ENCODE results near the gene INPP4A. TPM values are rescaled to one million over a fixed set of nuclear protein-coding genes. Genes with fewer than 3 reads are reported as not detected.

INPP4A gene
- total RNA-seq, 4 donors from 2014 or later, result 30.2 to 45.1 (median 37.8) TPM

DNA sequence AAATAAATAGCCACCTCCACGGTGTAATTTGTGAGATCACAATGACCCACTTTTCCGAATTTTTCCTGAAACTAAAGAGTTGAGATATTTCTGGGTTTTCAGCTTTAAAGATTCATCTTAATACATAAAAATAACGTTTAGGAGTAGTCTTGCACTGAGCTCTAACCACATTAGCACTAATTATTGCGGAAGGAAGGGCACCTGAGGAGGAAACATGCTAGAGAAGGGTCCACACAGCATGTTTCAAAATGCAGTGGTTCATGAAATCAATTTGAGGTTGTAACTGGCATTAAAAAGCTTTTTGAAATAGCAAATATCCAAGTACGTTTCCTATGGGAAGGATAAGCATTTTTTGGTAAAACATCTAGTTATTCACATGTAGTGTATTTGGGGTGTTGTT, 8.4 kb downstream of the INPP4A start:
- 71 to 81% methylated on average over 5 of the region's 5 CpGs for WGBS, 2 donors (ENCODE audit: low coverage in 1 of 2)
- Histone ChIP-seq H3K36me3 (peaks cover 0 to 9% of the 10 kb centered on the region in 2 donors), H3K9me3 (no peaks in the 10 kb centered on the region), H3K27me3 (no peaks in the 10 kb centered on the region), H3K4me1 (peaks cover 3 to 94% (median 29%) of the 10 kb centered on the region in 3 donors), H3K4me3 (no peak overlapping the region), H3K27ac (no peak overlapping the region)
- no peak for TF ChIP-seq EP300 (IDR thresholded peaks at IDR 0.05)
- TF ChIP-seq POLR2AphosphoS5 (IDR thresholded peaks at IDR 0.05), result no peak
- TF ChIP-seq, protein P1, sequence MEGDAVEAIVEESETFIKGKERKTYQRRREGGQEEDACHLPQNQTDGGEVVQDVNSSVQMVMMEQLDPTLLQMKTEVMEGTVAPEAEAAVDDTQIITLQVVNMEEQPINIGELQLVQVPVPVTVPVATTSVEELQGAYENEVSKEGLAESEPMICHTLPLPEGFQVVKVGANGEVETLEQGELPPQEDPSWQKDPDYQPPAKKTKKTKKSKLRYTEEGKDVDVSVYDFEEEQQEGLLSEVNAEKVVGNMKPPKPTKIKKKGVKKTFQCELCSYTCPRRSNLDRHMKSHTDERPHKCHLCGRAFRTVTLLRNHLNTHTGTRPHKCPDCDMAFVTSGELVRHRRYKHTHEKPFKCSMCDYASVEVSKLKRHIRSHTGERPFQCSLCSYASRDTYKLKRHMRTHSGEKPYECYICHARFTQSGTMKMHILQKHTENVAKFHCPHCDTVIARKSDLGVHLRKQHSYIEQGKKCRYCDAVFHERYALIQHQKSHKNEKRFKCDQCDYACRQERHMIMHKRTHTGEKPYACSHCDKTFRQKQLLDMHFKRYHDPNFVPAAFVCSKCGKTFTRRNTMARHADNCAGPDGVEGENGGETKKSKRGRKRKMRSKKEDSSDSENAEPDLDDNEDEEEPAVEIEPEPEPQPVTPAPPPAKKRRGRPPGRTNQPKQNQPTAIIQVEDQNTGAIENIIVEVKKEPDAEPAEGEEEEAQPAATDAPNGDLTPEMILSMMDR (IDR thresholded peaks at IDR 0.05), result no peak
- no peak for TF ChIP-seq POLR2A (IDR thresholded peaks at IDR 0.05)
- no peak for ATAC-seq

DNA sequence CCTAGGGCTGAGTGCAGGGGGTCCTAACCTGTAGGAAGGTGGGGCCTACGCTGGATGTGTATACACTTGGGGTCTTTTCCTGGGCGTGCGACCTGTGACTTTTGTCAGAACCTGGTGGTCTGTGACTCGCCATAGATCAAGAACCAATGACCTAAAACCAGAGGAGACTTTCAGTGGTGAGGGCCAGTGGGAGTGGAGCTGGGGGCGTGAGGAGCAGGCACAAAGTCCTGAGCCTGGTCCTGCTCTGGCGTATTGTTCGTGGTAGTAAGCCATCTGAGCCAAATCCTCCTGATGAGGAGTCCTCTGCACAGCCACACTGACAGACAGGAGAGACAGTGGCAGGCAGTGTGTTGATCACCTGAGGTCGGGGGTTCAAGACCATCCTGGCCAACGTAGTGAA, 8.9 kb downstream of the INPP4A start:
- WGBS, 2 donors (ENCODE audit: low coverage in 1 of 2), result 100% methylated on average over 2 of the region's 9 CpGs; no CpG with 5 or more reads in 1 of the 2 donors
- peaks cover 3 to 95% (median 29%) of the 10 kb centered on the region in 3 donors for H3K4me1 ChIP-seq
- no peak for ATAC-seq
- H3K4me3 ChIP-seq, result no peak overlapping the region
- no peak for TF ChIP-seq EP300 (IDR thresholded peaks at IDR 0.05)
- no peak for TF ChIP-seq POLR2AphosphoS5 (IDR thresholded peaks at IDR 0.05)
- TF ChIP-seq, protein P1 (IDR thresholded peaks at IDR 0.05), result no peak
- TF ChIP-seq POLR2A (IDR thresholded peaks at IDR 0.05), result no peak
- H3K27ac ChIP-seq, result peak overlapping the region in 1 of 4 donors; percentile 59
- peaks cover 0 to 9% of the 10 kb centered on the region in 2 donors for H3K36me3 ChIP-seq
- no peaks in the 10 kb centered on the region for H3K27me3 ChIP-seq
- no peaks in the 10 kb centered on the region for H3K9me3 ChIP-seq

- 41 to 80% methylated on average over 1 to 2 of the region's 2 CpGs for WGBS, 2 donors (ENCODE audit: low coverage in 1 of 2)
- Histone ChIP-seq H3K27ac (peak overlapping the region in 3 of 4 donors; percentile 39 to 59 (median 43)), H3K9me3 (no peaks in the 10 kb centered on the region), H3K27me3 (no peaks in the 10 kb centered on the region), H3K4me1 (peaks cover 3 to 95% (median 29%) of the 10 kb centered on the region in 3 donors), H3K36me3 (peaks cover 0 to 9% of the 10 kb centered on the region in 2 donors), H3K4me3 (no peak overlapping the region)
- TF ChIP-seq POLR2AphosphoS5 (IDR thresholded peaks at IDR 0.05) (peak; percentile 34), EP300 (IDR thresholded peaks at IDR 0.05) (no peak)
- ATAC-seq, result no peak
Observed at GRCh38 chr2:98454073-98454472, 9.4 kb downstream of the INPP4A start.

DNA sequence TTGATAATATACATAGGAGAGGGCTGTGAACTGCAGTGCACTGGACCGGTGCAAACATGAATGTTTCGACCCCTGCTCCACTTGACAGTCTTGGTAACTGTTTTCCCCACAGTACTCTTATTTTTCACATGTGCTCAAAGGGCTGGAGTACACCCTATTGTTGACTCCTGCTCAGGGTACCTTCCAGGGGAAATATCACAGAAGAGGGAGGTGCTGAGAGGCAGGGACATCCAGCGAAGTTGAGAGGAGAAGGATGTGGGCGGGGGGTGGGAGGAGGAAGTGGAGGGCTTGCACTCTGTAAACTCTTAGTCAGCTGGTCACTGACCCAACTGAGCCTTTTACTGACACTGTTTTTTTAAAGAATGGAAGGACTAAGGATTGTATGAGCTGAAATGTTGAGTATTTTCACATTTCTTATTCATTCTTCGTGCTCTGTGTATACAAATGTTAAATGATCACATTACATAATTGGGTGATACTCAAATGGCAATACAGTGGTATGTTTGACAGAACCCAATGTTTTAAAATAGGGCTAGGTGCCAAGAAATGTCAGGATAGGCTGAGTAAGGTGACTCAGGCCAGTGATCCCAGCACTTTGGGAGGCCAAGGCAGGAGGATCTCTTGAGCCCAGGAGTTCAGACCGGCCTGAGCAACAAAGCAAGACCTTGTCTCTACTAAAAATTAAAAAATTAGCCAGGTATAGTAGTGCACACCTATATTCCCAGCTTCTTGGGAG, 10.0 kb downstream of the INPP4A start:
- no peak overlapping the region for H3K4me3 ChIP-seq
- H3K27me3 ChIP-seq, result no peaks in the 10 kb centered on the region
- H3K36me3 ChIP-seq, result peaks cover 0 to 9% of the 10 kb centered on the region in 2 donors
- no peak for TF ChIP-seq POLR2A (IDR thresholded peaks at IDR 0.05)
- TF ChIP-seq, protein P1 (IDR thresholded peaks at IDR 0.05), result no peak
- TF ChIP-seq POLR2AphosphoS5 (IDR thresholded peaks at IDR 0.05), result no peak
- no peak for TF ChIP-seq EP300 (IDR thresholded peaks at IDR 0.05)
- WGBS, 2 donors (ENCODE audit: low coverage in 1 of 2), result 47% methylated on average over 6 of the region's 6 CpGs; no CpG with 5 or more reads in 1 of the 2 donors
- ATAC-seq, result no peak
- H3K27ac ChIP-seq, result peak overlapping the region; percentile 24 to 59 (median 48)
- H3K4me1 ChIP-seq, result peaks cover 3 to 95% (median 32%) of the 10 kb centered on the region in 3 donors
- H3K9me3 ChIP-seq, result no peaks in the 10 kb centered on the region

DNA sequence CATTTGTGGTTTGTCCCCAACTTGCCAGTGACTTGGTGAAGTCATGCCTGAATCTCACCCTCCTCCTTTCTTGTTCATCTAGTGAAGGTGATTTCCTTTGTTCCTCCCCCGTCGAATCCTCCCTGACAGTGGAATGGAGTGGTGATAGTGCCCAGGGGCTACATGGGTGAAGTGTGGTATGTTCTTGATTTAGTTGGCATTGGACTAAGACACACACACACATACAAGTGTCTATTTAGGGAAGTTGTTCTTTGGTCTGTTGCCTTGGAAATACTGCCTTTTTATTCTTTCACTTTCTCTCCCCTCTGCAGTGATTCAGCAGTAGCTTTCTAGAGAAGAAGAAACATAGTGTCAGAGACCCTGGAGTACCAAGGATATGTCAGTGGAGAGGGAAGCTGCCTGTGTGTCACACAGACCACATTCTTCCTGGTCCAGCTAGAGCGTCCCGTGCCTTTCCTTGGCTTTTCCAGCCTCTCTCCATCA, 10.9 kb downstream of the INPP4A start:
- ATAC-seq, result peak; percentile 37
- Histone ChIP-seq H3K9me3 (no peaks in the 10 kb centered on the region), H3K27ac (peak overlapping the region; percentile 24 to 59 (median 48)), H3K4me3 (no peak overlapping the region), H3K36me3 (peaks cover 0 to 9% of the 10 kb centered on the region in 2 donors), H3K4me1 (peaks cover 3 to 96% (median 35%) of the 10 kb centered on the region in 3 donors), H3K27me3 (no peaks in the 10 kb centered on the region)
- 39 to 53% methylated on average over 4 of the region's 4 CpGs for WGBS, 2 donors (ENCODE audit: low coverage in 1 of 2)
- TF ChIP-seq, protein P1 (IDR thresholded peaks at IDR 0.05), result no peak
- TF ChIP-seq EP300 (IDR thresholded peaks at IDR 0.05) (no peak), POLR2AphosphoS5 (IDR thresholded peaks at IDR 0.05) (peak; percentile 4)
